Liver (tissue), 9 donors: ENCODE data around the gene UBE3C. TPM values are rescaled to one million over a fixed set of nuclear protein-coding genes. Genes with fewer than 3 reads are reported as not detected.

Experiments used
- DNase-seq: peaks from one replicate; pipeline ENCODE4 v3.0.0-alpha.2; 2017; ENCODE audit warnings: low spot score
- H3K27ac ChIP-seq, 2 donors: one replicate each; pipeline ENCODE4 v1.7.0; 2013; ENCODE audit warnings: inconsistent platforms in 2 of 2, low read length in 2 of 2, control low read depth in 1 of 2, low read depth in 1 of 2, mild to moderate bottlenecking in 1 of 2
- H3K27me3 ChIP-seq, 4 donors: one replicate each; pipeline versions ENCODE4 v1.6.1 to v1.7.0; 2013; ENCODE audit warnings: low read length in 3 of 4, inconsistent platforms in 1 of 4, mild to moderate bottlenecking in 1 of 4, moderate library complexity in 1 of 4; ENCODE audit not compliant: control insufficient read depth in 4 of 4, insufficient read depth in 4 of 4
- H3K36me3 ChIP-seq, 4 donors: one replicate each; pipeline versions ENCODE4 v1.6.1 to v1.7.0; 2013; ENCODE audit warnings: low read length in 3 of 4, mild to moderate bottlenecking in 3 of 4, low read depth in 1 of 4, moderate library complexity in 1 of 4; ENCODE audit not compliant: control insufficient read depth in 4 of 4, insufficient read depth in 3 of 4
- H3K4me1 ChIP-seq, 4 donors: one replicate each; pipeline versions ENCODE4 v1.6.1 to v1.7.0; 2013; ENCODE audit warnings: low read length in 3 of 4, mild to moderate bottlenecking in 3 of 4, moderate library complexity in 1 of 4; ENCODE audit not compliant: control insufficient read depth in 4 of 4, insufficient read depth in 4 of 4
- H3K4me3 ChIP-seq, 3 donors: one replicate each; pipeline versions ENCODE4 v1.6.1 to v1.7.0; 2013; ENCODE audit warnings: low read length in 3 of 3, control low read depth in 1 of 3, low read depth in 1 of 3, mild to moderate bottlenecking in 1 of 3
- H3K9ac ChIP-seq, 2 donors: one replicate each; pipeline ENCODE4 v1.7.0; 2013; ENCODE audit warnings: low read length in 2 of 2, mild to moderate bottlenecking in 2 of 2, moderate library complexity in 2 of 2, control low read depth in 1 of 2, low read depth in 1 of 2
- H3K9me3 ChIP-seq, 4 donors: one replicate each; pipeline versions ENCODE4 v1.6.1 to v1.7.0; 2013; ENCODE audit warnings: low read length in 3 of 4; ENCODE audit not compliant: control insufficient read depth in 4 of 4
- EGR1 ChIP-seq, 2 donors: IDR thresholded peaks; 2 replicates each; pipeline ENCODE4 v1.6.1; 2016 to 2018; ENCODE audit warnings: antibody characterized with exemption in 2 of 2, low read depth in 2 of 2
- FOXA2 ChIP-seq: IDR thresholded peaks from 2 replicates; pipeline ENCODE4 v1.6.1; 2016; ENCODE audit warnings: antibody characterized with exemption
- GABPA ChIP-seq, 2 donors: IDR thresholded peaks in 1 of 2; conservative IDR thresholded peaks in 1 of 2; 2 replicates each; pipeline ENCODE4 v1.6.1; 2016; ENCODE audit warnings: antibody characterized with exemption in 2 of 2, mild to moderate bottlenecking in 1 of 2, moderate library complexity in 1 of 2
- HNF4G ChIP-seq: IDR thresholded peaks from 2 replicates; pipeline ENCODE4 v1.6.1; 2016; ENCODE audit warnings: antibody characterized with exemption
- JUND ChIP-seq, 2 donors: IDR thresholded peaks; 2 replicates each; pipeline ENCODE4 v1.6.1; 2016; ENCODE audit warnings: antibody characterized with exemption in 2 of 2
- MAX ChIP-seq: IDR thresholded peaks from 2 replicates; pipeline ENCODE4 v1.6.1; 2016; ENCODE audit warnings: antibody characterized with exemption
- NR2F2 ChIP-seq: IDR thresholded peaks from 2 replicates; pipeline ENCODE4 v1.6.1; 2016; ENCODE audit warnings: antibody characterized with exemption
- REST ChIP-seq: IDR thresholded peaks from 2 replicates; pipeline ENCODE4 v1.6.1; 2016; ENCODE audit warnings: antibody characterized with exemption, mild to moderate bottlenecking
- SP1 ChIP-seq: IDR thresholded peaks from 2 replicates; pipeline ENCODE4 v1.6.1; 2018; ENCODE audit warnings: antibody characterized with exemption, mild to moderate bottlenecking
- TAF1 ChIP-seq: conservative IDR thresholded peaks from 2 replicates; pipeline ENCODE4 v1.6.1; 2016; ENCODE audit warnings: antibody characterized with exemption, mild to moderate bottlenecking
- YY1 ChIP-seq: IDR thresholded peaks from 2 replicates; pipeline ENCODE4 v1.6.1; 2016; ENCODE audit warnings: antibody characterized with exemption, mild to moderate bottlenecking
- WGBS: extraction: QIAGEN DNeasy Blood & Tissue Kit; methylation state at CpG from one replicate; pipeline ENCODE4 v1.1.7; 2013; 5-methylcytosine and 5-hydroxymethylcytosine counted together
- polyA plus RNA-seq, 2 donors: library from polyadenylated mRNA; stranded (reverse) in 1 of 2; unstranded in 1 of 2; fragments of 200-250 nt in 1 of 2; fragments of >200 nt in 1 of 2; fragmentation: Nextera tagmentation in 1 of 2; extraction: Ambion mirVana in 1 of 2; gene quantifications; one replicate each; pipeline versions ENCODE4 v1.2.1 to v1.2.3, GENCODE V29; 2013 to 2015
- total RNA-seq, 2 donors: library from RNA; depleted of rRNA; stranded (reverse); fragments of >200 nt; gene quantifications; one replicate each; pipeline ENCODE4 v1.2.3, GENCODE V29; 2014
- TF ChIP-seq, protein P1 (sequence below): fragments of 150-350 bp; IDR thresholded peaks from 2 replicates; pipeline ENCODE4 v1.5.1; 2017; ENCODE audit warnings: improper control_type of control experiment, low read depth, low read length; ENCODE audit not compliant: missing input control
- TF ChIP-seq, protein P2 (sequence below): IDR thresholded peaks from 2 replicates; pipeline ENCODE4 v1.6.1; 2016; ENCODE audit warnings: antibody characterized with exemption
- TF ChIP-seq, protein P3 (sequence below): IDR thresholded peaks from 2 replicates; pipeline ENCODE4 v1.6.1; 2016; ENCODE audit warnings: antibody characterized with exemption
- donor health status: healthy.
- donor health status: healthy.
- donor health status: healthy.
- donor health status: healthy.
- donor health status: healthy.

Gene UBE3C
- total and polyA plus RNA-seq, 4 donors, result 10.3 to 61.8 (median 33.9) TPM

- Histone ChIP-seq H3K4me1 (peaks cover 0 to 23% (median 16%) of the 10 kb centered on the region in 4 donors), H3K4me3 (no peak overlapping the region), H3K9ac (no peak overlapping the region), H3K27me3 (no peaks in the 10 kb centered on the region), H3K9me3 (no peaks in the 10 kb centered on the region), H3K36me3 (peaks cover 0 to 3% (median 3%) of the 10 kb centered on the region in 4 donors), H3K27ac (no peak overlapping the region)
- 63% methylated on average over 12 of the region's 12 CpGs for WGBS
- TF ChIP-seq, protein P1, sequence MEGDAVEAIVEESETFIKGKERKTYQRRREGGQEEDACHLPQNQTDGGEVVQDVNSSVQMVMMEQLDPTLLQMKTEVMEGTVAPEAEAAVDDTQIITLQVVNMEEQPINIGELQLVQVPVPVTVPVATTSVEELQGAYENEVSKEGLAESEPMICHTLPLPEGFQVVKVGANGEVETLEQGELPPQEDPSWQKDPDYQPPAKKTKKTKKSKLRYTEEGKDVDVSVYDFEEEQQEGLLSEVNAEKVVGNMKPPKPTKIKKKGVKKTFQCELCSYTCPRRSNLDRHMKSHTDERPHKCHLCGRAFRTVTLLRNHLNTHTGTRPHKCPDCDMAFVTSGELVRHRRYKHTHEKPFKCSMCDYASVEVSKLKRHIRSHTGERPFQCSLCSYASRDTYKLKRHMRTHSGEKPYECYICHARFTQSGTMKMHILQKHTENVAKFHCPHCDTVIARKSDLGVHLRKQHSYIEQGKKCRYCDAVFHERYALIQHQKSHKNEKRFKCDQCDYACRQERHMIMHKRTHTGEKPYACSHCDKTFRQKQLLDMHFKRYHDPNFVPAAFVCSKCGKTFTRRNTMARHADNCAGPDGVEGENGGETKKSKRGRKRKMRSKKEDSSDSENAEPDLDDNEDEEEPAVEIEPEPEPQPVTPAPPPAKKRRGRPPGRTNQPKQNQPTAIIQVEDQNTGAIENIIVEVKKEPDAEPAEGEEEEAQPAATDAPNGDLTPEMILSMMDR, result no peak
- TF ChIP-seq GABPA (IDR thresholded peaks at IDR 0.05 in 1 of 2, conservative IDR thresholded peaks at IDR 0.05 in 1 of 2) (no peak), SP1 (no peak), JUND (IDR thresholded peaks at IDR 0.05) (no peak), NR2F2 (no peak), YY1 (no peak), REST (no peak), TAF1 (no peak), FOXA2 (no peak), HNF4G (no peak)
- no peak for DNase-seq
Observed at GRCh38 chr7:157274991-157275427, 136.3 kb downstream of the UBE3C start.

- Histone ChIP-seq H3K27ac (no peak overlapping the region), H3K9me3 (no peaks in the 10 kb centered on the region), H3K9ac (no peak overlapping the region), H3K4me3 (no peak overlapping the region), H3K4me1 (peaks cover 0 to 23% (median 16%) of the 10 kb centered on the region in 4 donors), H3K36me3 (no peaks in the 10 kb centered on the region), H3K27me3 (no peaks in the 10 kb centered on the region)
- DNase-seq, result no peak
- TF ChIP-seq YY1 (no peak), SP1 (no peak), EGR1 (IDR thresholded peaks at IDR 0.05; ENCODE audit: low read depth in 2 of 2) (no peak), REST (no peak), GABPA (IDR thresholded peaks at IDR 0.05 in 1 of 2, conservative IDR thresholded peaks at IDR 0.05 in 1 of 2) (no peak), MAX (no peak), HNF4G (no peak)
- TF ChIP-seq, protein P2, sequence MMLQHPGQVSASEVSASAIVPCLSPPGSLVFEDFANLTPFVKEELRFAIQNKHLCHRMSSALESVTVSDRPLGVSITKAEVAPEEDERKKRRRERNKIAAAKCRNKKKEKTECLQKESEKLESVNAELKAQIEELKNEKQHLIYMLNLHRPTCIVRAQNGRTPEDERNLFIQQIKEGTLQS, result no peak
- TF ChIP-seq, protein P3, sequence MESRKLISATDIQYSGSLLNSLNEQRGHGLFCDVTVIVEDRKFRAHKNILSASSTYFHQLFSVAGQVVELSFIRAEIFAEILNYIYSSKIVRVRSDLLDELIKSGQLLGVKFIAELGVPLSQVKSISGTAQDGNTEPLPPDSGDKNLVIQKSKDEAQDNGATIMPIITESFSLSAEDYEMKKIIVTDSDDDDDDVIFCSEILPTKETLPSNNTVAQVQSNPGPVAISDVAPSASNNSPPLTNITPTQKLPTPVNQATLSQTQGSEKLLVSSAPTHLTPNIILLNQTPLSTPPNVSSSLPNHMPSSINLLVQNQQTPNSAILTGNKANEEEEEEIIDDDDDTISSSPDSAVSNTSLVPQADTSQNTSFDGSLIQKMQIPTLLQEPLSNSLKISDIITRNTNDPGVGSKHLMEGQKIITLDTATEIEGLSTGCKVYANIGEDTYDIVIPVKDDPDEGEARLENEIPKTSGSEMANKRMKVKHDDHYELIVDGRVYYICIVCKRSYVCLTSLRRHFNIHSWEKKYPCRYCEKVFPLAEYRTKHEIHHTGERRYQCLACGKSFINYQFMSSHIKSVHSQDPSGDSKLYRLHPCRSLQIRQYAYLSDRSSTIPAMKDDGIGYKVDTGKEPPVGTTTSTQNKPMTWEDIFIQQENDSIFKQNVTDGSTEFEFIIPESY, result no peak
- WGBS, result 81% methylated on average over 14 of the region's 14 CpGs
Observed at GRCh38 chr7:157276091-157276561, 137.4 kb downstream of the UBE3C start.
